IMR-90 (cell line): Measurements from ENCODE around the gene SPATA33. TPM values are rescaled to one million over a fixed set of nuclear protein-coding genes. Genes with fewer than 3 reads are reported as not detected.

Experiments used
- ATAC-seq: fragments of 200-7000 bp; cut with Tn5 transposase; 2 replicates; pipeline ENCODE4 v1.9.1; 2020; ENCODE audit warnings: low read depth, mild to moderate bottlenecking, moderate library complexity
- BruUV-seq: library from RNA; stranded (reverse); fragments of 400-500 nt; replicated peaks from 2 replicates; lab custom pipeline; 2021; lab: Mats Ljungman, UMichigan
- CTCF ChIA-PET: fragments of 300-600 bp; formaldehyde crosslinking; extraction: SDS; loops from one replicate; lab custom pipeline; 2021; ENCODE audit warnings: antibody characterized with exemption; lab: Yijun Ruan, JAX
- POLR2A ChIA-PET: fragments of 300-600 bp; sonication (Branson Sonifier 250); formaldehyde crosslinking; loops from one replicate; lab custom pipeline; 2022; ENCODE audit warnings: antibody characterized with exemption; ENCODE audit not compliant: unreplicated experiment; lab: Charles Lee
- DNase-seq: peaks from one replicate; pipeline ENCODE4 v3.0.0; 2013
- H2AFZ ChIP-seq: replicated peaks from 2 replicates; pipeline ENCODE3; 2013; ENCODE audit warnings: low read length, mild to moderate bottlenecking; ENCODE audit not compliant: poor library complexity
- H2AK5ac ChIP-seq: 2 replicates; pipeline ENCODE4 v1.6.1; 2013; ENCODE audit warnings: low read depth, low read length, inconsistent platforms
- H2AK9ac ChIP-seq: replicated peaks from 2 replicates; pipeline ENCODE3; 2013; ENCODE audit warnings: mild to moderate bottlenecking, low read depth, low read length, moderate library complexity; ENCODE audit not compliant: poor library complexity
- H2BK120ac ChIP-seq: 2 replicates; pipeline ENCODE4 v1.6.1; 2013; ENCODE audit warnings: low read depth, low read length, inconsistent platforms
- H2BK15ac ChIP-seq: 3 replicates; pipeline ENCODE4 v1.6.1; 2013; ENCODE audit warnings: low read depth, low read length, inconsistent platforms
- H2BK20ac ChIP-seq: 2 replicates; pipeline ENCODE4 v1.6.1; 2013; ENCODE audit warnings: low read depth, mild to moderate bottlenecking, inconsistent platforms, low read length, moderate library complexity
- H2BK5ac ChIP-seq: 2 replicates; pipeline ENCODE4 v1.6.1; 2013; ENCODE audit warnings: mild to moderate bottlenecking, low read depth, low read length, inconsistent platforms; ENCODE audit not compliant: poor library complexity, severe bottlenecking
- H3K14ac ChIP-seq: replicated peaks from 2 replicates; pipeline ENCODE4 v1.6.1; 2013; ENCODE audit warnings: low read depth, low read length, inconsistent platforms
- H3K18ac ChIP-seq: 2 replicates; pipeline ENCODE4 v1.6.1; 2013; ENCODE audit warnings: low read depth, low read length, control low read depth
- H3K23ac ChIP-seq: 2 replicates; pipeline ENCODE4 v1.6.1; 2013; ENCODE audit warnings: low read depth, low read length, inconsistent platforms
- H3K27ac ChIP-seq: 2 replicates; pipeline ENCODE4 v1.5.1; 2013; ENCODE audit warnings: mild to moderate bottlenecking, control low read depth, low read length; ENCODE audit not compliant: insufficient read depth
- H3K27me3 ChIP-seq: 2 replicates; pipeline ENCODE4 v1.6.1; 2013; ENCODE audit warnings: low read length; ENCODE audit not compliant: control insufficient read depth, insufficient read depth
- H3K36me3 ChIP-seq: 2 replicates; pipeline ENCODE4 v1.6.1; 2013; ENCODE audit warnings: low read length, mixed read lengths; ENCODE audit not compliant: control insufficient read depth, insufficient read depth
- H3K4ac ChIP-seq: 2 replicates; pipeline ENCODE4 v1.6.1; 2013; ENCODE audit warnings: low read depth, low read length, inconsistent platforms
- H3K4me1 ChIP-seq: 2 replicates; pipeline ENCODE4 v1.6.1; 2013; ENCODE audit warnings: low read length, mixed read lengths; ENCODE audit not compliant: control insufficient read depth, insufficient read depth
- H3K4me2 ChIP-seq: 2 replicates; pipeline ENCODE4 v1.6.1; 2013; ENCODE audit warnings: low read depth, mild to moderate bottlenecking, control low read depth, low read length, moderate library complexity
- H3K4me3 ChIP-seq: 2 replicates; pipeline ENCODE4 v1.5.1; 2013; ENCODE audit warnings: low read depth, mild to moderate bottlenecking, control low read depth, low read length, moderate library complexity; ENCODE audit not compliant: insufficient read depth
- H3K56ac ChIP-seq: 2 replicates; pipeline ENCODE4 v1.6.1; 2013; ENCODE audit warnings: low read length, inconsistent platforms; ENCODE audit not compliant: insufficient read depth; ENCODE audit errors: extremely low read depth
- H3K79me1 ChIP-seq, 2 experiments: 2 replicates each; pipeline ENCODE4 v1.6.1; 2013; ENCODE audit warnings: low read length in 2 of 2, inconsistent platforms in 1 of 2, low read depth in 1 of 2
- H3K9ac ChIP-seq: 2 replicates; pipeline ENCODE4 v1.6.1; 2013; ENCODE audit warnings: low read depth, low read length, control low read depth
- H3K9me1 ChIP-seq: 2 replicates; pipeline ENCODE4 v1.6.1; 2013; ENCODE audit warnings: low read length, inconsistent platforms; ENCODE audit not compliant: insufficient read depth
- H3K9me3 ChIP-seq: 2 replicates; pipeline ENCODE4 v1.6.1; 2013; ENCODE audit warnings: low read length; ENCODE audit not compliant: control insufficient read depth, insufficient read depth
- H4K20me1 ChIP-seq: 2 replicates; pipeline ENCODE4 v1.6.1; 2013; ENCODE audit warnings: low read length, inconsistent platforms; ENCODE audit not compliant: insufficient read depth
- H4K5ac ChIP-seq: 2 replicates; pipeline ENCODE4 v1.6.1; 2013; ENCODE audit warnings: mild to moderate bottlenecking, low read depth, low read length, control low read depth
- H4K8ac ChIP-seq, 2 experiments: 2 replicates each; pipeline ENCODE4 v1.6.1; 2013; ENCODE audit warnings: low read depth in 2 of 2, low read length in 2 of 2, control low read depth in 1 of 2, inconsistent platforms in 1 of 2
- H4K91ac ChIP-seq: 2 replicates; pipeline ENCODE4 v1.6.1; 2013; ENCODE audit warnings: low read depth, low read length, inconsistent platforms; ENCODE audit not compliant: insufficient read depth
- BHLHE40 ChIP-seq: fragments of 150-350 bp; IDR thresholded peaks from 2 replicates; pipeline ENCODE4 v1.6.1; 2016; ENCODE audit warnings: mild to moderate bottlenecking, low read depth, low read length
- CEBPB ChIP-seq: IDR thresholded peaks from 2 replicates; pipeline ENCODE4 v1.6.1; 2012; ENCODE audit warnings: low read depth, low read length, improper control_type of control experiment
- CHD1 ChIP-seq: IDR thresholded peaks from 2 replicates; pipeline ENCODE4 v1.6.1; 2012; ENCODE audit warnings: low read depth, low read length, improper control_type of control experiment
- CTCF ChIP-seq: conservative IDR thresholded peaks from 2 replicates; pipeline ENCODE4 v1.5.1; 2012; ENCODE audit warnings: mild to moderate bottlenecking, low read depth, low read length, improper control_type of control experiment
- ELK1 ChIP-seq: fragments of 150-350 bp; IDR thresholded peaks from 2 replicates; pipeline ENCODE4 v1.6.1; 2016; ENCODE audit warnings: low read depth, mild to moderate bottlenecking, low read length, moderate library complexity, borderline replicate concordance
- FOS ChIP-seq: fragments of 150-350 bp; IDR thresholded peaks from 2 replicates; pipeline ENCODE4 v1.6.1; 2016; ENCODE audit warnings: low read depth, low read length
- MAFK ChIP-seq: IDR thresholded peaks from 2 replicates; pipeline ENCODE4 v1.6.1; 2012; ENCODE audit warnings: low read depth, low read length, improper control_type of control experiment
- MAZ ChIP-seq: IDR thresholded peaks from 2 replicates; pipeline ENCODE4 v1.6.1; 2012; ENCODE audit warnings: low read depth, mild to moderate bottlenecking, low read length, improper control_type of control experiment, moderate library complexity, borderline replicate concordance
- MXI1 ChIP-seq: IDR thresholded peaks from 2 replicates; pipeline ENCODE4 v1.6.1; 2012; ENCODE audit warnings: low read depth, mild to moderate bottlenecking, low read length, moderate library complexity, borderline replicate concordance
- NFE2L2 ChIP-seq: fragments of 150-350 bp; IDR thresholded peaks from 2 replicates; pipeline ENCODE4 v1.6.1; 2016; ENCODE audit warnings: low read depth, mild to moderate bottlenecking, low read length
- POLR2A ChIP-seq: IDR thresholded peaks from 2 replicates; pipeline ENCODE4 v1.6.1; 2012; ENCODE audit warnings: mild to moderate bottlenecking, low read depth, low read length
- RCOR1 ChIP-seq: IDR thresholded peaks from 2 replicates; pipeline ENCODE4 v1.6.1; 2012; ENCODE audit warnings: mild to moderate bottlenecking, low read length, improper control_type of control experiment; ENCODE audit not compliant: insufficient replicate concordance
- RFX5 ChIP-seq: IDR thresholded peaks from 2 replicates; pipeline ENCODE4 v1.8.0; 2012; ENCODE audit warnings: low read depth, mild to moderate bottlenecking, low read length, moderate library complexity
- SMC3 ChIP-seq: fragments of 150-350 bp; IDR thresholded peaks from 2 replicates; pipeline ENCODE4 v1.6.1; 2016; ENCODE audit warnings: low read depth, mild to moderate bottlenecking, antibody characterized with exemption, low read length, moderate library complexity
- USF2 ChIP-seq: fragments of 150-350 bp; IDR thresholded peaks from 2 replicates; pipeline ENCODE4 v1.6.1; 2017; ENCODE audit warnings: mild to moderate bottlenecking, antibody characterized with exemption, low read length, low read depth
- WGBS, 2 experiments: methylation state at CpG; one replicate each; pipeline versions ENCODE4 v1.1.5 to v1.1.7; 2013; ENCODE audit warnings: missing lambda C conversion rate in 2 of 2; ENCODE audit not compliant: insufficient read length in 1 of 2; ENCODE audit errors: extremely low coverage in 2 of 2; 5-methylcytosine and 5-hydroxymethylcytosine counted together
- dilution Hi-C: fragments of 300-500 bp; cut with HindIII; formaldehyde crosslinking; loops from one replicate; pipeline ENCODE4 v1.14.3; 2018; ENCODE audit warnings: low sequenced_read_pairs; ENCODE audit not compliant: unreplicated experiment
- in situ Hi-C: fragments of 300-500 bp; cut with MboI; formaldehyde crosslinking; loops from 3 replicates; pipeline ENCODE4 v1.14.3; 2019; ENCODE audit warnings: low sequenced_read_pairs, inconsistent platforms, mixed read lengths
- intact Hi-C: fragments of 100-400 bp; cut with micrococcal nuclease; formaldehyde crosslinking; loops from 2 replicates; pipeline ENCODE4 v1.10.0; 2022
- polyA plus RNA-seq, 3 experiments: library from polyadenylated mRNA; depleted of rRNA; stranded (reverse); fragments of >200 nt; gene quantifications; 2 replicates each; pipeline ENCODE4 v1.2.3, GENCODE V29; 2012; ENCODE audit warnings: low replicate concordance in 1 of 3
- total RNA-seq: library from RNA; depleted of rRNA; stranded (reverse); fragments of >200 nt; gene quantifications from 2 replicates; pipeline ENCODE4 v1.2.3, GENCODE V29; 2012

The SPATA33 gene
- total and polyA plus RNA-seq, 2 of the 4 experiments (the other 2 are of a cell fraction) = 0.90 to 3.4 TPM

- Histone ChIP-seq H3K4me2 (no peak overlapping the region), H4K91ac (no peak overlapping the region), H3K4me3 (no peak overlapping the region), H4K8ac (no peak overlapping the region), H2BK15ac (no peak overlapping the region), H2AFZ (peak overlapping the region; percentile 32), H3K14ac (no peak overlapping the region), H3K23ac (no peak overlapping the region), H4K20me1 (peaks cover 4% of the 10 kb centered on the region), H2AK9ac (no peak overlapping the region), H3K56ac (no peak overlapping the region), H2BK5ac (no peak overlapping the region), H2BK120ac (no peak overlapping the region), H3K36me3 (peaks cover 8% of the 10 kb centered on the region; the same call in 1 of the 2 replicates), H2AK5ac (no peak overlapping the region), H2BK20ac (no peak overlapping the region), H3K18ac (no peak overlapping the region), H3K79me1 (peaks cover 13 to 32% of the 10 kb centered on the region in 2 experiments), H3K9me3 (no peaks in the 10 kb centered on the region), H3K9me1 (no peaks in the 10 kb centered on the region), H3K4ac (no peak overlapping the region), H4K5ac (no peak overlapping the region), H3K27ac (no peak overlapping the region), H3K9ac (no peak overlapping the region), H3K4me1 (peaks cover 10% of the 10 kb centered on the region), H3K27me3 (no peaks in the 10 kb centered on the region)
- WGBS, 2 experiments = 82% methylated on average over 2 of the region's 15 CpGs; no CpG with 5 or more reads in 1 of the 2 experiments
- DNase-seq = no peak
- CTCF ChIA-PET = interaction anchor here (1.4 kb wide), 1 partner anchor 11 kb away, joined by 6 read pairs; no protein-coding TSS in a partner anchor
- ATAC-seq = no peak
- in situ Hi-C loops (no loop called here), intact Hi-C loops (no loop called here), dilution Hi-C loops (no loop called here)
- TF ChIP-seq RCOR1 (no peak), RFX5 (no peak), FOS (no peak), CEBPB (no peak), MAFK (no peak), CTCF (no peak), USF2 (no peak), POLR2A (no peak), NFE2L2 (no peak), ELK1 (no peak), MAZ (no peak), BHLHE40 (no peak), CHD1 (no peak), MXI1 (no peak), SMC3 (no peak)
- no TSS peak for BruUV-seq
- POLR2A ChIA-PET = no interaction called here
Measured at GRCh38 chr16:89716493-89716892, 58.9 kb downstream of the SPATA33 start.
